HepG2 (cell line): ENCODE data around the gene CIAPIN1. TPM values are rescaled to one million over a fixed set of nuclear protein-coding genes. Genes with fewer than 3 reads are reported as not detected.
A peak's percentile ranks its signal among the peaks of the same experiment; 100 is the strongest.

Experiments used
- AGO2 ChIP-seq: fragments of 200-400 bp; formaldehyde crosslinking; optimal IDR thresholded peaks from 2 replicates; pipeline ENCODE3; 2017; ENCODE audit warnings: mild to moderate bottlenecking, low read depth, low read length, moderate library complexity
- HNRNPK ChIP-seq: fragments of 200-400 bp; formaldehyde crosslinking; IDR thresholded peaks from 2 replicates; pipeline ENCODE4 v1.6.1; 2018; ENCODE audit warnings: low read length, low read depth, moderate library complexity, mild to moderate bottlenecking; ENCODE audit not compliant: poor library complexity, severe bottlenecking
- JDP2 ChIP-seq: sonication (generic); formaldehyde crosslinking; IDR thresholded peaks from 2 replicates; pipeline ENCODE4 v1.8.1; 2022; ENCODE audit warnings: missing genetic modification reagents, borderline replicate concordance
- MIER2 ChIP-seq: IDR thresholded peaks from 2 replicates; pipeline ENCODE4 v1.6.1; 2016; ENCODE audit warnings: missing biosample characterization, missing genetic modification reagents
- NFIC ChIP-seq: IDR thresholded peaks from 2 replicates; pipeline ENCODE4 v1.6.1; 2012; ENCODE audit warnings: mild to moderate bottlenecking, low read length, inconsistent platforms
- NONO ChIP-seq, 2 experiments: fragments of 450-650 bp in 1 of 2; sonication (generic) in 1 of 2; formaldehyde crosslinking in 1 of 2; IDR thresholded peaks in 1 of 2; conservative IDR thresholded peaks in 1 of 2; 2 replicates each; pipeline versions ENCODE4 v1.6.1 to v1.8.0; 2017 to 2022; ENCODE audit warnings: mild to moderate bottlenecking in 1 of 2, missing genetic modification reagents in 1 of 2, moderate library complexity in 1 of 2
- NRL ChIP-seq: sonication (generic); formaldehyde crosslinking; IDR thresholded peaks from 2 replicates; pipeline ENCODE4 v1.5.0; 2020; ENCODE audit warnings: missing genetic modification reagents, mild to moderate bottlenecking, moderate library complexity, borderline replicate concordance
- XBP1 ChIP-seq: sonication (generic); formaldehyde crosslinking; IDR thresholded peaks from 2 replicates; pipeline ENCODE4 v1.5.0; 2020; ENCODE audit warnings: missing genetic modification reagents
- YEATS4 ChIP-seq: sonication (generic); formaldehyde crosslinking; IDR thresholded peaks from 2 replicates; pipeline ENCODE4 v1.4.0; 2020; ENCODE audit warnings: missing genetic modification reagents, borderline replicate concordance
- ZNF484 ChIP-seq: sonication (generic); formaldehyde crosslinking; IDR thresholded peaks from 2 replicates; pipeline ENCODE4 v1.5.1; 2020; ENCODE audit warnings: mild to moderate bottlenecking, low read depth, missing genetic modification reagents, borderline replicate concordance
- ZNF775 ChIP-seq: sonication (generic); formaldehyde crosslinking; IDR thresholded peaks from 2 replicates; pipeline ENCODE4 v1.4.0; 2020; ENCODE audit warnings: missing genetic modification reagents, mild to moderate bottlenecking, moderate library complexity, borderline replicate concordance
- ZNF816 ChIP-seq: sonication (generic); formaldehyde crosslinking; IDR thresholded peaks from 2 replicates; pipeline ENCODE4 v1.8.0; 2022; ENCODE audit warnings: missing genetic modification reagents, mild to moderate bottlenecking, borderline replicate concordance
- polyA plus RNA-seq, 8 experiments: library from polyadenylated mRNA; depleted of rRNA in 3 of 8; stranded (reverse) in 7 of 8; unstranded in 1 of 8; fragments of >200 nt; fragmentation: Illumina TruSeq in 4 of 8; extraction: Trizol in 4 of 8; gene quantifications; 2 replicates each; pipeline versions ENCODE4 v1.2.1 to v1.2.3, GENCODE V29; 2011 to 2016; ENCODE audit warnings: low read depth in 4 of 8, missing spikeins in 1 of 8, mixed read lengths in 1 of 8; ENCODE audit not compliant: insufficient read depth in 1 of 8
- total RNA-seq, 5 experiments: library from RNA; depleted of rRNA; stranded (reverse); fragments of >200 nt; fragmentation: Illumina TruSeq; extraction: Trizol; gene quantifications; 2 replicates each; pipeline ENCODE4 v1.2.3, GENCODE V29; 2016; ENCODE audit warnings: low read depth in 1 of 5
- TF ChIP-seq, protein P1 (sequence below), 2 experiments: fragments of 450-650 bp in 1 of 2; sonication (generic) in 1 of 2; formaldehyde crosslinking in 1 of 2; IDR thresholded peaks; 2 replicates each; pipeline versions ENCODE4 v1.6.1 to v1.8.0; 2016 to 2022; ENCODE audit warnings: antibody characterized with exemption in 1 of 2, mild to moderate bottlenecking in 1 of 2, missing genetic modification reagents in 1 of 2
- TF ChIP-seq, protein P2 (sequence below): sonication (generic); formaldehyde crosslinking; IDR thresholded peaks from 2 replicates; pipeline ENCODE4 v1.4.0; 2020; ENCODE audit warnings: low read depth, mild to moderate bottlenecking, missing genetic modification reagents
- TF ChIP-seq, protein P3 (sequence below): sonication (generic); formaldehyde crosslinking; IDR thresholded peaks from 2 replicates; pipeline ENCODE4 v1.8.1; 2022; ENCODE audit warnings: low read depth, mild to moderate bottlenecking, missing genetic modification reagents

The CIAPIN1 gene
- total and polyA plus RNA-seq, 2 of the 13 experiments (the other 11 are each of a cell fraction or from before 2014, with no cell fraction given): 69.3 to 89.7 TPM

DNA sequence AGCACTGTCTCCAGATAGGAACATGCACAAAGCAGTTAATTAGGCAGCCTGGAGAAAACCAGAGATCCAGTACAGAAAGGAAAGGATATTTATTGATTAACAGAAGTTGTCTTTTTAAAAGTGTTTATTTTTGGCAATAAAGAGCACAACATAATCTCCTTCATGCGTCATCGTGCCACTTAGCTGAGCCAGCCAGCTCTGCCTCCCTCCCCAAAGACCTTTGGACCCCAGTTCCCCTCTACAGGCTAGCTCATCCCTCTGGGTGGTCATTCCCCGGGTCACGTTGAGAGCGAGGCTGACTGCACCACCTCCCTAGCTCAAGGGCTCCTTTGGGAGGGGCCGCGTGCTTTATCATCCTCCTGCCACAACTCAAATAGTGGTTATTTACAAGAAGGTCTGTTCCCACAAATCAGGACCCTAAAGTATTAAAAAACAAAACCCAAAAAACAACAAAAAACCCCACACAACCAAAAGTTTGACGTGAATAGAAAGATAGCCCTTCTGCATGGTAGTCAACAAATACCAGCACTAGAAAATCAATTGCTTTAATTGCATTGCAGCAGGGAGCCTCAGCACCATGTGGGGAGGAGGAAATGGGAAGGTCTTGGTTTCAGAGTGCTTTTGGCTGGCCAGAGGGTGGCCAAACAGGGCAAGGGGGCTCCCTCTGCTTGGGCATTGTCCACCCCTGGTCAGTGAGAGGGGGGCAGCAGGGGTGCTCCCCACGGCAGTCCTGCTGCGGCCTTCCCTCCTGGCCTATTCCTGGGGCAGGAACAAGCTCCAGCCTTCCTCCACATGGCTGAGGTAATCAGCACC, 24.9 kb upstream of the CIAPIN1 start (continued):
- TF ChIP-seq, protein P1, sequence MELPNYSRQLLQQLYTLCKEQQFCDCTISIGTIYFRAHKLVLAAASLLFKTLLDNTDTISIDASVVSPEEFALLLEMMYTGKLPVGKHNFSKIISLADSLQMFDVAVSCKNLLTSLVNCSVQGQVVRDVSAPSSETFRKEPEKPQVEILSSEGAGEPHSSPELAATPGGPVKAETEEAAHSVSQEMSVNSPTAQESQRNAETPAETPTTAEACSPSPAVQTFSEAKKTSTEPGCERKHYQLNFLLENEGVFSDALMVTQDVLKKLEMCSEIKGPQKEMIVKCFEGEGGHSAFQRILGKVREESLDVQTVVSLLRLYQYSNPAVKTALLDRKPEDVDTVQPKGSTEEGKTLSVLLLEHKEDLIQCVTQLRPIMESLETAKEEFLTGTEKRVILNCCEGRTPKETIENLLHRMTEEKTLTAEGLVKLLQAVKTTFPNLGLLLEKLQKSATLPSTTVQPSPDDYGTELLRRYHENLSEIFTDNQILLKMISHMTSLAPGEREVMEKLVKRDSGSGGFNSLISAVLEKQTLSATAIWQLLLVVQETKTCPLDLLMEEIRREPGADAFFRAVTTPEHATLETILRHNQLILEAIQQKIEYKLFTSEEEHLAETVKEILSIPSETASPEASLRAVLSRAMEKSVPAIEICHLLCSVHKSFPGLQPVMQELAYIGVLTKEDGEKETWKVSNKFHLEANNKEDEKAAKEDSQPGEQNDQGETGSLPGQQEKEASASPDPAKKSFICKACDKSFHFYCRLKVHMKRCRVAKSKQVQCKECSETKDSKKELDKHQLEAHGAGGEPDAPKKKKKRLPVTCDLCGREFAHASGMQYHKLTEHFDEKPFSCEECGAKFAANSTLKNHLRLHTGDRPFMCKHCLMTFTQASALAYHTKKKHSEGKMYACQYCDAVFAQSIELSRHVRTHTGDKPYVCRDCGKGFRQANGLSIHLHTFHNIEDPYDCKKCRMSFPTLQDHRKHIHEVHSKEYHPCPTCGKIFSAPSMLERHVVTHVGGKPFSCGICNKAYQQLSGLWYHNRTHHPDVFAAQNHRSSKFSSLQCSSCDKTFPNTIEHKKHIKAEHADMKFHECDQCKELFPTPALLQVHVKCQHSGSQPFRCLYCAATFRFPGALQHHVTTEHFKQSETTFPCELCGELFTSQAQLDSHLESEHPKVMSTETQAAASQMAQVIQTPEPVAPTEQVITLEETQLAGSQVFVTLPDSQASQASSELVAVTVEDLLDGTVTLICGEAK (IDR thresholded peaks at IDR 0.05): no peak
- TF ChIP-seq, protein P1 (CRISPR knock-in tag; IDR thresholded peaks at IDR 0.05): no peak
- TF ChIP-seq MIER2 (CRISPR knock-in tag) (no peak), AGO2 (no peak), YEATS4 (CRISPR knock-in tag) (peak; percentile 63; the same call in 1 of the 2 replicates), XBP1 (CRISPR knock-in tag) (no peak), NRL (CRISPR knock-in tag) (peak; percentile 19), ZNF775 (CRISPR knock-in tag) (no peak), HNRNPK (no peak), ZNF484 (no peak), ZNF816 (CRISPR knock-in tag) (no peak), NFIC (0 out of 2 replicates have a peak, but pooled peaks have one; percentile 60), NONO (IDR thresholded peaks at IDR 0.05) (no peak), NONO (CRISPR knock-in tag; conservative IDR thresholded peaks at IDR 0.05) (no peak; the same call in 1 of the 2 replicates), JDP2 (CRISPR knock-in tag) (no peak)
- TF ChIP-seq, protein P2, sequence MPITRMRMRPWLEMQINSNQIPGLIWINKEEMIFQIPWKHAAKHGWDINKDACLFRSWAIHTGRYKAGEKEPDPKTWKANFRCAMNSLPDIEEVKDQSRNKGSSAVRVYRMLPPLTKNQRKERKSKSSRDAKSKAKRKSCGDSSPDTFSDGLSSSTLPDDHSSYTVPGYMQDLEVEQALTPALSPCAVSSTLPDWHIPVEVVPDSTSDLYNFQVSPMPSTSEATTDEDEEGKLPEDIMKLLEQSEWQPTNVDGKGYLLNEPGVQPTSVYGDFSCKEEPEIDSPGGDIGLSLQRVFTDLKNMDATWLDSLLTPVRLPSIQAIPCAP (CRISPR knock-in tag): no peak
- TF ChIP-seq, protein P3, sequence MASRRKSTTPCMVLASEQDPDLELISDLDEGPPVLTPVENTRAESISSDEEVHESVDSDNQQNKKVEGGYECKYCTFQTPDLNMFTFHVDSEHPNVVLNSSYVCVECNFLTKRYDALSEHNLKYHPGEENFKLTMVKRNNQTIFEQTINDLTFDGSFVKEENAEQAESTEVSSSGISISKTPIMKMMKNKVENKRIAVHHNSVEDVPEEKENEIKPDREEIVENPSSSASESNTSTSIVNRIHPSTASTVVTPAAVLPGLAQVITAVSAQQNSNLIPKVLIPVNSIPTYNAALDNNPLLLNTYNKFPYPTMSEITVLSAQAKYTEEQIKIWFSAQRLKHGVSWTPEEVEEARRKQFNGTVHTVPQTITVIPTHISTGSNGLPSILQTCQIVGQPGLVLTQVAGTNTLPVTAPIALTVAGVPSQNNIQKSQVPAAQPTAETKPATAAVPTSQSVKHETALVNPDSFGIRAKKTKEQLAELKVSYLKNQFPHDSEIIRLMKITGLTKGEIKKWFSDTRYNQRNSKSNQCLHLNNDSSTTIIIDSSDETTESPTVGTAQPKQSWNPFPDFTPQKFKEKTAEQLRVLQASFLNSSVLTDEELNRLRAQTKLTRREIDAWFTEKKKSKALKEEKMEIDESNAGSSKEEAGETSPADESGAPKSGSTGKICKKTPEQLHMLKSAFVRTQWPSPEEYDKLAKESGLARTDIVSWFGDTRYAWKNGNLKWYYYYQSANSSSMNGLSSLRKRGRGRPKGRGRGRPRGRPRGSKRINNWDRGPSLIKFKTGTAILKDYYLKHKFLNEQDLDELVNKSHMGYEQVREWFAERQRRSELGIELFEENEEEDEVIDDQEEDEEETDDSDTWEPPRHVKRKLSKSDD (CRISPR knock-in tag): no peak
